Activated CD8-positive, alpha-beta memory T cell treated with anti-CD3 and anti-CD28 coated beads for 36 hours (primary cell): ENCODE results near the gene DDIT4L. TPM values are rescaled to one million over a fixed set of nuclear protein-coding genes. Genes with fewer than 3 reads are reported as not detected.
"Not testable (repeated sequence)": the region's sequence is repeated elsewhere in the genome, so short reads cannot be mapped to it uniquely, and the experiment has no call there.

Experiments used
- CTCF ChIA-PET: fragments of 350-600 bp; sonication (Branson Sonifier 250); formaldehyde crosslinking; loops from one replicate; lab custom pipeline; 2021; ENCODE audit warnings: antibody characterized with exemption; lab: Charles Lee
- POLR2A ChIA-PET: fragments of 350-600 bp; sonication (Branson Sonifier 250); formaldehyde crosslinking; loops from one replicate; lab custom pipeline; 2021; ENCODE audit warnings: antibody characterized with exemption; lab: Charles Lee
- total RNA-seq, 2 experiments: library from RNA; stranded (reverse); gene quantifications; one replicate each; pipeline ENCODE4 v1.2.3, GENCODE V29; 2021

The DDIT4L gene
- under 1 TPM in 1 of 2 experiments, not detected in 1; 0.06 TPM for total RNA-seq

DNA sequence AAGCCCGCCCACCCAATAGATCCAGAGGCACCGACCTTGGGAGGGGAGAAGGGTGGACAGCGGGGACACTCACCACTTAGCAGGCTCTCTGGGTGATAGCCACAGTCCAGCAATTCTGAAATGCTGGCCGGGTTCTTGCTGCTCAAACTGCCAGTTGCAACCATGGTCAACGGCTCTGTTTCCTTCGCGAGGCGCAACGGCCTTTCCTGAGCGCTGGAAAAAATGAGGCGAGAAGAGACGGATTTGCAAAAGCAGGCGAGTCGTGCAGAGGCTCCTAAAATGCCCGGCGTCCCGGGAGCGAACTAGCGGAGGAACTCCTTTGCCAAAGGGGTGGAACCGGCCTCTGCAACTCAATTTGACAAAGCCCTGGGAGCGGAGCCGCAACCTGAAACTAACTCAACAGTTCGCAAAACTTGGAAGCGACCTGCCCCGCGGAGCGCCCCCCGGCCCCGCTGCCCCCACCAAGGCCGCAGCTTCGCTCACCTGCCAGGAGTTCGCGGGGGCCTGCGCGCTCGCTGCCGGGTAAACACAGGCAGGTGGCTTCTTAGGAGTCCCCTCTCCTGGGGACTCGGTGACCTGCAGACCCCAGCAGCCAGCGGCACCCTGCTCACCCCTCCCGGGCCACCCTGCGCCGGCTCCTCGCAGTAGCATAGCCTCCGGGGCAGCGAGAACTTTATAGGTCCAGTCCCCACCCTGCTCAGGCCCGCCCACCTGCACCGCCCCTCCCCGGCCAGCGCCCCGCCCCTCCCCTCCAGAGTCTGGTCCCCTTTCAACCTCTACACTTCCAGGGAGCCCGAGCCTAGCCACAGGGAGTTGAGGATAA is at the start of gene DDIT4L:
TSS of gene DDIT4L (minus strand) at position 649 of the 823 bp plus-strand sequence. CDS start at position 164, 485 bp downstream.
- CTCF ChIA-PET, result no interaction called here
- POLR2A ChIA-PET, result no interaction called here

DNA sequence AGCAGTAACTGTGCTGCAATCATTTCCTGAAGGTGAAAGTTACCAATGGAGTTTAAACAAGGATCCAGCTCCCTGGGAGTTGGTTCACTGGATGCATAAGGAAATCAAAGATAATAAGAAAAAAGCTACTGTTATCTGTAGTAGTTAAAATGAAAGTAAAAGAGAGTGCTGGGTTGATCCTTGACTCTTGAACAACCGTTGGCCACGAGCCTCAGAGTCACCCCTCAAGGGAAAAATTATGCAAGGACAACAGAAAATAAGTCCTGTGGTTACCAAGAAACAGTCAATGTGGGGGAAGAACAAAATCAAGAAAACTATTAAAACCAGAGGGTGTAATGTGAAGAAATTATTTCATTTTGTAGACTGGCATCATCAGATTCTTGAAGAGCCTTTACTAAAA is 49.7 kb upstream of the DDIT4L start:
- POLR2A ChIA-PET, result no interaction called here
- CTCF ChIA-PET, result no interaction called here

DNA sequence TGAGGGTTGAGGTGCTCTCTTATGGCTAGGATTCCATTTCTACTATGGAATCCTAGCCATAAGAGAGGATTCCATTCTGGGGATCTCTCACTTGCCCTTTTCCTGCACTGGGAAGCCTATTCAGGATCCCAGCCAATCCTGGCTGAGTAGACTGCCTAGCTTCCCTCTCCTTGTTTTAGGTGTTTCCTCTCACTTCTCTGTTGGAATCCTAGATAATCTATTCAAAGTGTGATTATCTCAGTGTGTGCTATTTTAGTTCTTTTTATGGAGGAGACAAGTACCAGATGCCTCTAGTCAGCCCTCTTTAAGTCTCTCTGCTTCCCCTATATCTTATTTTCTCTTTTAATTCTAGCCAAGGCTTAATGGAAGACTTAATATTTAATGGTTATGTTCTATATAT is 34.5 kb upstream of the DDIT4L start:
- CTCF ChIA-PET, result no interaction called here

DNA sequence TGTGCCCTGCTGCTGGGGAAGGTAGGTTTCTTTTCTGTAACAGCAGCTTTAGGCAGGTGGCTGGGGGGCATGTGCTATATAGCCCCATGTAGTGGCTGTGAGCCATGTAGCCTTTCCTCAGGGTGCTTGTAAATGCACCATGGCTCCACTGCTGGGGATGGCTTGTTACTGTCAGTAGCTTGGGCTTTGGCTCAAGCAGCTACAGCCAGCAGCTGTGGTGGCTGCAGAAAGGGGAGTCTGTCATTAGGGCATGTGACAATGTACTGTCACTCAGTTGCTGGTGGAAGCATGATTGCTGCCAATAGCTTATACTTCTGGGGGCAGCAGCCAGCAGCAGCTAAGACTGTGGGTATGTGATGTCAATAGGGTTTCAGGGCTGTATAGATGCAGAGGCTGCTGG is 33.9 kb upstream of the DDIT4L start:
- ChIA-PET POLR2A (no interaction called here), CTCF (no interaction called here)

More for the DNA sequence above, 34.5 kb upstream of the DDIT4L start:
- POLR2A ChIA-PET, result no interaction called here

DNA sequence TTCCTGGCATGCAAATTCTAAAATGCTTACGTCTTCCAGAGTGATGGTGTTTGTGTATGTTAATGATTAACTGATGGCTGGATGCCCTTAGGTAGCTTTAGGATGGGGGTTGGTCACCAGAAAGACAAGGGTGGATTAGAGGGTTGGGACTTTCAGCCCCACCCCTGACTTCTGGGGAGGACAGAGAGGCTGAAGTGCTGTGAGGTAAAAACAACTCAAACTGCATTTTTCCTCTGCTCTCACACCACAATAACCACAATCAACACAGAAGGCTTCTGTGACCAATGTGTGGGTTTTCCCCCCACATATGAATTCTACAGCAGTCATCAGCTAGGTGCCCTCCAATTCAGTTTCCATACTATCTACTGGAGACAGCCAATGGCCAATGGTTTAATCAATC is 18.7 kb upstream of the DDIT4L start:
- POLR2A ChIA-PET, result no interaction called here
- CTCF ChIA-PET, result no interaction called here

DNA sequence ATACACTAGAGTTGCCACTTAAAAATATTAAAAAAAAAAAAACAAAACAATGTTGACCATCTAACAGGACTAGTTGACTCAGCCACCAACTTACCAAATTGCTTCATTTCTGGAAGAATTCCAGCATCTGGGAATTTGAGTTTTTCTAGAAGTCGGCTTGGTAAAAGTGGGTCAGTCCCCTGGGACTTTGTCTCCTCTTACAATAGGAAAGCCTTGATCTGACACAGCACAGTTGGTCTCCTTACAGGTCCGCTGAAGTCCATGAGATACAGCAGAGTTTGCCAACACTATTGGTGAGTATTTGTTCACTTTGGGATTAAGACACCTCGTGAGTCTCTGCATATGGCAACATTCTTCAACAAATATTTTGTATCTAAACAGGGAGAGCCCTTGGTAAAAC is 18.2 kb upstream of the DDIT4L start:
- ChIA-PET POLR2A (no interaction called here), CTCF (no interaction called here)

DNA sequence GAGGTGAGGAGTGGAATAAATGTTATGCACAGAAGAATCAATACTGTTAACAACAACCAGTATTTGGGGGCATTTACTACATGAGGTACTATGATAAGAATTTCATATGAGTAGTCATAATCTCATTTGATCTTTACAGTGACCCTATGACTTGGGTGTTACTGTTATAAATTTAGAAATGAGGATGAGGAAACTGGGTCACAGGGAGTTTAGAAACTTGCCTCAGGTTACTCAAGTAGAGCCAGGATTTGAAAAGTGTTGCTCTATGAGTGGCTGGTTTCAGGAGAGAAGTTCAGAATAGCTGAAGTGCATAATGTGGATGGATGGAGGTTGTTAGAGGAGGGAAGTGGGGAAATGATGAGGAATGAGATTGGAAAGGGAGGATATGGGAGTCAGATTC is 16.6 kb upstream of the DDIT4L start:
- POLR2A ChIA-PET, result no interaction called here
- CTCF ChIA-PET, result no interaction called here

- POLR2A ChIA-PET, result no interaction called here
- CTCF ChIA-PET, result no interaction called here
Measured at GRCh38 chr4:100198061-100198460, 7.8 kb upstream of the DDIT4L start.

DNA sequence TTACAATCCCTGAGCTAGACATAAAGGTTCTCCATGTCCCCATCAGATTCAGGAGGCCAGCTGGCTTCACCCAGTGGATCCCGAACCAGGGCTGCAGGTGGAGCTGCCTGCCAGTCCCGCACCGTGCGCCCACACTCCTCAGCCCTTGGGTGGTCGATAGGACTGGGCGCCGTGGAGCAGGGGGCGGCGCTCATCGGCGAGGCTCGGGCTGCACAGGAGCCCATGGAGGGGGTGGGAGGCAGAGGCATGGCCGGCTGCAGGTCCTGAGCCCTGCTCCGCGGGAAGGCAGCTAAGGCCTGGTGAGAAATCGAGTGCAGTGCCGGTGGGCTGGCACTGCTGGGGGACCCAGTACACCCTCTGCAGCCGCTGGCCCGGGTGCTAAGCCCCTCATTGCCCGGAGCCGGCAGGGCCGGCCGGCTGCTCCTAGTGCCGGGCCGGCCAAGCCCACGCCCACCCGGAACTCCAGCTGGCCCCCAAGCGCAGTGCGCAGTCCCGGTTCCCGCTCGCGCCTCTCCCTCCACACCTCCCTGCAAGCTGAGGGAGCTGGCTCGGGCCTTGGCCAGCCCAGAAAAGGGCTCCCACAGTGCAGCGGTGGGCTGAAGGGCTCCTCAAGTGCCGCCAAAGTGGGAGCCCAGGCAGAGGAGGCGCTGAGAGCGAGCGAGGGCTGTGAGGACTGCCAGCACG is 6.3 kb upstream of the DDIT4L start:
- POLR2A ChIA-PET, CTCF ChIA-PET: not testable (repeated sequence)

DNA sequence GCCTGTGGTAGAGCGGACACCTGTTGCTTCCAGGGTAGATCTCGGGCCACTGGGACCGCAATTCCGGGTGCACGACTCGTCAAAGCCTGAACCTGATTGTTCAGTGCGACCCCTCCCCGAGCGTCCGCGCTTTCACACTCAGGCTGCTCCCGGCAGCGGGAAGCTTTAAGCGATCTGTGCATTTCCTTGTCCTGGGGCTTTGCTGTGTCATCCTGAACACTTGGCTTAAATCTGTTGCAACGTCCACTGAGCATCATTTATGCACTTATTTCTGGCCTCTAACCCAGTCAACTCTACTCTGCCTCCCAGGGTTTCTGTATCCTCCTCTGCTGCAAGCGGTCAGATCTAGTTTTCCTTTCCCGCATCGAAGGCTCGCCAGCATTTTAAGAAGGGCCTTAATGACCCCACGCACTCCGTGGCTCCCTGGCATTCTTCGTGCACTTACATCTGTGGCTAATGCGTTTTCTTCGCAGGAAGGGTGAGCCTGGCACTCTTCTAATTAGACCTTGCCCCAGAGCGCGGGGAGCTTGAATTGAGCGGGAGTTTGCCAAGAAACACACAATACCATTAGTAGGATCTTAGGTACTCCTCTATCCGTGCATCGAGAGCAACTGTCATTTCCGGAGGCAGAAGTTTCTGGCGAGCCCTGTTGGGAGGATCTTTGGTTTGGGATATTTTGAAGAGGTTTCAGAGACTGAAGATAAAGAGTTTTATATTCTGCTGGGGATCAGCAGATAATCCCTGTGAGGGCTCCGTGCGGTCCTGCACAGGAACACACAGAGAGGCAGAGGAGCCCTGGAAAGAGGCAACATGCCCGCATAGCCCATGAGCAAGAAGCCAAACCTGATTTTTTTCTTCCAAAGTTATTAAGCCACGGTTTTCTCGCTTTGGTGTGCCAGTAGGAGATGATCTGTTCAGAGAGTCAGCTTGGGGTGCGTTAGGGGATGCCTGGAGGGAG is 654 bp upstream of the DDIT4L start:
- POLR2A ChIA-PET, result no interaction called here
- CTCF ChIA-PET, result no interaction called here

DNA sequence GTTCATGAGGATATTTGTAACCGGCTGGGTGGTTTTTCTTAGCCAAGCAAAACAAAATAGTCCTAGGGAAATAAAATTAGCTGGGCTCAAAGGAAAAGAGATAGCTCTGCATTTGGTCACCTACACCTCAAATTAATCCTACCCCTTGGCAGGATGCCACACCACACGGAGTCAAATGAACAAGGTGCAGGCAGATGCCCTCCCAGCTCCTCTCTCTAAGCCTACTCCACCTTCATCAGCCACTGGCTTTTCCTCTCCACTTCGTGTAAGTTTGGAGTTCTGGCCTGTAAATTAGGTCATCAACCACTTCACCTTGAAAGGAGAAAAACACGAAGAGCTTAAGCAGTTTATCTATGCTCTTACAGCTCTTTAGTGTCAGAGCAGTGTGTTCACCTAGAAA is 1.4 kb downstream of the DDIT4L start:
- POLR2A ChIA-PET, result no interaction called here

GRCh38 chr4:100187781-100188180 is 2.5 kb downstream of the DDIT4L start:
- ChIA-PET POLR2A (no interaction called here), CTCF (no interaction called here)

More for the DNA sequence above, 1.4 kb downstream of the DDIT4L start:
- CTCF ChIA-PET, result no interaction called here

GRCh38 chr4:100184787-100185186 is 5.5 kb downstream of the DDIT4L start:
- CTCF ChIA-PET, result interaction anchor here (0.6 kb wide), 1 partner anchor 250 kb away, joined by 4 read pairs; no protein-coding TSS in a partner anchor
- POLR2A ChIA-PET, result no interaction called here

- POLR2A ChIA-PET, result no interaction called here
- CTCF ChIA-PET, result no interaction called here
Measured at GRCh38 chr4:100177855-100178254, 12.4 kb downstream of the DDIT4L start.

DNA sequence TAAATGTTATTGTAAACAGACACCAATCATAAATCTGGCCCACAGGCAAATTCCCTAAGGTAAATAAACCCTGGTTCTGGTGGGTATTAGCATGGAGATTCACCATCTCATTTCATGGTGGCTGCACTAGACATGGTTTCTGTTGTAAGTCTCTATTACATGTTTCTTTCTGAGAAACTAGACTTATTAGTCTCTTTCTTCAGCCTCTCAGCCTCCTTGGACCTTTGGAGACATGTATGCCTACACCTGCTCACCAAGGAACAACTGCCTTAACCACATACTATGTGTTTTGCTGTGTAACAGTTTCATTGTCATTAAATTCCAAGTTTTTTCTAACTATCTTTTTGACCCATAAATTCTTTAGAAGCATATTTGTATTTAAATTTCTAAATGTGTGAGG is 13.1 kb downstream of the DDIT4L start:
- ChIA-PET POLR2A (no interaction called here), CTCF (no interaction called here)

- ChIA-PET CTCF (no interaction called here), POLR2A (no interaction called here)
Measured at GRCh38 chr4:100175858-100176257, 14.4 kb downstream of the DDIT4L start.

DNA sequence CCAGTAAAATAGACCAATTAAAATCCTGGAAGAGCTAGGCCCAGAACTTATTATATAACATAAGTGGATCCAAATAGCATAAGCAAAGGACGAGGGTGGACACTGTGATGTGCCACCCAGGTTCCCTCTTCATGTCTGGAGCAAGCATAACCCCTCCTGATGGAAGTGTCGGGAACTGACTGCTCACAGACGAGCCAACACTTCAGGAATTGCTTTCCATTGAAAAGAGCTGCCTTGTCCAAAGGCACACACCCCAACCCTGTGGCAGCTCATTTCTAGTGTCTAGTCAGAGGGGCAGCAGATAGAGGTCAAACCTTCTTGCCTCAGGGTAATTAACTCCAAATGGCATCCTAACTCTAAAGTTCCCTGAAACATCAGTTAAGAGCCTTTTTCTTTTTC is 15.3 kb downstream of the DDIT4L start:
- ChIA-PET CTCF (no interaction called here), POLR2A (no interaction called here)

DNA sequence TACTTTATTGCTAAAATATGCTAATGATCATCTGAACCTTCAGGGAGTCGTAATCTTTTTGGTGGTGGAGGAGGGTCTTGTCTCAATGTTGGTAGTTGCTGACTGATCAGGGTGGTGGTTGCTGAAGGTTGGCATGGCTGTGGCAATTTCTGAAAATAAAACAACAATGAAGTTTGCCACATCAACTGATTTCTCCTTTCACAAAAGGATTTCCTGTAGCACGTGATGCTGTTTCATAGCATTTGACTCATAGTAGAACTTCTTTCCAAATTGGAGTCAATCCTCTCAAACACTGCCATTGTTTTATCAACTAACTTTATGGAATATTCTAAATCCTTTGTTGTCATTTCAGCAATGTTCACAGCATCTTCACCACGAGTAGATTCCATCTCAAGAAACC is 19.3 kb downstream of the DDIT4L start:
- POLR2A ChIA-PET, result no interaction called here
- CTCF ChIA-PET, result no interaction called here

DNA sequence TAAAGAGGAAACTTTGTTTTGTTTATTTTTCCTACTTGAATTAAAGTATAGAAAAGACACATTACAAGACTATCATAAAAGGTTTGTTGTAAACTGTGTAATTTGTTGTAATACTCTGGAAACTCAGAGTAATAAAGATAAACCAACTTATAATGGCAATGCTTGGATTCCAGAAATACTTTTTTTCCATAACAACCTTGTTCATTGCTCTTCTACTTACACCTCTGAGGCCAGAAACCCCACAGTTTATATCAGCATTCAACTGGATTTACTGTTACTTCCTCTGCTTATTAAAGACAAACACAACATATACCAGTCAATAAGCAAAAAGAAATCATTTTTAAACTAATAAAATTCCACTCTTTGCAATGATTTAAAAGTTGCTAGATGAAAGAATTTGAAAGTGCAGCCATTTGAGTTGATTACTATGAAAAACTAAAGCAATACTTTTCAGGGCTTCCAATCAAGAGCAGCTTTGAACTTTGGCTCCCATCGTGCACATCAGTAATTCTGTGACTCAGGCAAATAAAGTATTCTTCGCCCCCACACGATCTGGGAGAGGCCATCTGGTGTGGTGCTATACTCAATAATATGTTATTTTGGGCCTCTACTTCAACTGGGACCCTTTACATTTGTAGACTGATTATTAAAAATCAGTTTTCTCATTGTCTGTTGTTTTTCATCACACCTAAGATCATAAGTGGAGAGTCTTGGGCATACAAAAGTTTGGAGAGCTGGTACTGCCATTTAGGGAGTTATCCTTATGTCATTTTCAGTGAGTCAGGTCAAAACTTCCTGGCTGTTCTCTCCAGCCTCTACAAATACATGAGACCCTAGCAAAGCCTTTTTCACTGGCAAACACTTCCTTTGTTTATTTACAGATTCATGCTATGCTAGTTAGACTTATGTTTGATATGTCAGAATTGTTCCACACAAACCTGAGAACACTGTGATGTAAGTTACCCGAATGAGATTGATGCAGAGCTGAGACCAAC is 20.5 kb downstream of the DDIT4L start:
- ChIA-PET POLR2A (no interaction called here), CTCF (no interaction called here)
